Adipocyte (in vitro differentiated cells): ENCODE results near the gene TRIM24.

Experiments
- DNase-seq: peaks from one replicate; pipeline ENCODE4 v3.0.0-alpha.2; 2015; ENCODE audit warnings: low read depth
- H3K27me3 ChIP-seq: replicated peaks from 2 replicates; pipeline ENCODE4 v1.7.0; 2013; ENCODE audit warnings: mild to moderate bottlenecking, low read length, moderate library complexity; ENCODE audit not compliant: control insufficient read depth, insufficient read depth
- H3K36me3 ChIP-seq: 2 replicates; pipeline ENCODE4 v1.7.0; 2013; ENCODE audit warnings: low read length, mild to moderate bottlenecking, moderate library complexity; ENCODE audit not compliant: control insufficient read depth, insufficient read depth, severe bottlenecking
- H3K4me1 ChIP-seq: 2 replicates; pipeline ENCODE4 v1.7.0; 2013; ENCODE audit warnings: mild to moderate bottlenecking, low read length, moderate library complexity; ENCODE audit not compliant: control insufficient read depth, insufficient read depth
- H3K4me3 ChIP-seq: 2 replicates; pipeline ENCODE4 v1.7.0; 2013; ENCODE audit warnings: mild to moderate bottlenecking, low read length, moderate library complexity
- H3K9ac ChIP-seq: 2 replicates; pipeline ENCODE4 v1.7.0; 2013; ENCODE audit warnings: mild to moderate bottlenecking, low read length, moderate library complexity
- H3K9me3 ChIP-seq: 2 replicates; pipeline ENCODE4 v1.7.0; 2013; ENCODE audit warnings: mild to moderate bottlenecking, low read length, moderate library complexity; ENCODE audit not compliant: control insufficient read depth

The TRIM24 gene

GRCh38 chr7:138630059-138630610 is 170.1 kb downstream of the TRIM24 start:
- no peaks in the 10 kb centered on the region for H3K27me3 ChIP-seq

GRCh38 chr7:138632384-138632783 is 172.3 kb downstream of the TRIM24 start:
- no peaks in the 10 kb centered on the region for H3K4me1 ChIP-seq
- peaks cover 2% of the 10 kb centered on the region for H3K9me3 ChIP-seq
- H3K9ac ChIP-seq: no peak overlapping the region
- H3K27me3 ChIP-seq: no peaks in the 10 kb centered on the region
- DNase-seq: no peak
- no peaks in the 10 kb centered on the region for H3K36me3 ChIP-seq
- no peak overlapping the region for H3K4me3 ChIP-seq

More at GRCh38 chr7:138630059-138630610, 170.1 kb downstream of the TRIM24 start:
- no peak overlapping the region for H3K4me3 ChIP-seq
- H3K36me3 ChIP-seq: no peaks in the 10 kb centered on the region
- H3K9ac ChIP-seq: no peak overlapping the region
- peaks cover 2% of the 10 kb centered on the region for H3K9me3 ChIP-seq
- H3K4me1 ChIP-seq: no peaks in the 10 kb centered on the region
- DNase-seq: no peak

- no peaks in the 10 kb centered on the region for H3K27me3 ChIP-seq
- no peaks in the 10 kb centered on the region for H3K36me3 ChIP-seq
- H3K4me3 ChIP-seq: no peak overlapping the region
- no peak overlapping the region for H3K9ac ChIP-seq
- peaks cover 2% of the 10 kb centered on the region for H3K9me3 ChIP-seq
- no peak for DNase-seq
- no peaks in the 10 kb centered on the region for H3K4me1 ChIP-seq
These were observed 173.0 kb downstream of the TRIM24 start for GRCh38 chr7:138632826-138633602.
